Measurements from ENCODE around the gene ENTPD8. TPM values are rescaled to one million over a fixed set of nuclear protein-coding genes. Genes with fewer than 3 reads are reported as not detected.

Gene ENTPD8
- total and polyA plus RNA-seq, 2 donors (not counting 1 experiment from before 2014, with no cell fraction given): under 0.01 TPM; not detected in 1

DNA sequence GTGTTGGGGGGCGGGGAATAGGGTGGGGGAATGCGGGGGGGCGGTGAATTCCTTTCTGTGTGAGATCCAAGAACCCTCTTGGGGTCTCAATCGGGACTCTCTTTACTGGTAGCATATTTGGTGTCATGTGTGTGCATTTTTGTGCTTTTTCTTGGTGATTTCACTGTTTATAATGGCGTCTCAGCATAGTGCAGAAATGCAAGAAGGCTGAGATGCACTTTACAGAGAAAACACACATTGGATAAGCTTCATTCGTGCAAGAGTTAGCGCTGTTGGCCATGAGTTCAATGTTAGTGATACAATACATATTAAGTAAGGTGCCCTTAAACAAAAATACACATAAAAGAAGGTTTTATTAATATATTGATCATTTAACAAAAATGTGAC is 771 bp upstream of the ENTPD8 start:
- no peak overlapping the region for H2AFZ ChIP-seq (ENCODE audit: low read length)
- no peaks in the 10 kb centered on the region for H3K36me3 ChIP-seq (ENCODE audit: control insufficient read depth, insufficient read depth, low read length)
- H3K27me3 ChIP-seq (ENCODE audit: control insufficient read depth, insufficient read depth, low read length): no peaks in the 10 kb centered on the region
- no peak overlapping the region for H3K4me2 ChIP-seq (ENCODE audit: extremely low read depth, insufficient read depth, low read length)
- H3K79me2 ChIP-seq (ENCODE audit: control insufficient read depth, insufficient read depth, low read length): no peaks in the 10 kb centered on the region
- H3K9ac ChIP-seq (ENCODE audit: insufficient read depth, low read length): no peak overlapping the region
- DNase-seq (ENCODE audit: low read depth in 2 of 2): no peak
- no peak overlapping the region for H3K27ac ChIP-seq (ENCODE audit: insufficient read depth, low read length)
- H4K20me1 ChIP-seq (ENCODE audit: control insufficient read depth, extremely low read depth, insufficient read depth, low read length): no peaks in the 10 kb centered on the region
- no peaks in the 10 kb centered on the region for H3K9me3 ChIP-seq (ENCODE audit: control insufficient read depth, insufficient read depth, low read depth, low read length)
- peaks cover 2% of the 10 kb centered on the region for H3K4me1 ChIP-seq (ENCODE audit: control insufficient read depth, extremely low read depth, insufficient read depth, low read length)
- TF ChIP-seq EZH2 (IDR thresholded peaks at IDR 0.05; ENCODE audit: low read length, missing control alignments): no peak
- TF ChIP-seq, protein P1, sequence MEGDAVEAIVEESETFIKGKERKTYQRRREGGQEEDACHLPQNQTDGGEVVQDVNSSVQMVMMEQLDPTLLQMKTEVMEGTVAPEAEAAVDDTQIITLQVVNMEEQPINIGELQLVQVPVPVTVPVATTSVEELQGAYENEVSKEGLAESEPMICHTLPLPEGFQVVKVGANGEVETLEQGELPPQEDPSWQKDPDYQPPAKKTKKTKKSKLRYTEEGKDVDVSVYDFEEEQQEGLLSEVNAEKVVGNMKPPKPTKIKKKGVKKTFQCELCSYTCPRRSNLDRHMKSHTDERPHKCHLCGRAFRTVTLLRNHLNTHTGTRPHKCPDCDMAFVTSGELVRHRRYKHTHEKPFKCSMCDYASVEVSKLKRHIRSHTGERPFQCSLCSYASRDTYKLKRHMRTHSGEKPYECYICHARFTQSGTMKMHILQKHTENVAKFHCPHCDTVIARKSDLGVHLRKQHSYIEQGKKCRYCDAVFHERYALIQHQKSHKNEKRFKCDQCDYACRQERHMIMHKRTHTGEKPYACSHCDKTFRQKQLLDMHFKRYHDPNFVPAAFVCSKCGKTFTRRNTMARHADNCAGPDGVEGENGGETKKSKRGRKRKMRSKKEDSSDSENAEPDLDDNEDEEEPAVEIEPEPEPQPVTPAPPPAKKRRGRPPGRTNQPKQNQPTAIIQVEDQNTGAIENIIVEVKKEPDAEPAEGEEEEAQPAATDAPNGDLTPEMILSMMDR (conservative IDR thresholded peaks at IDR 0.05 in 1 of 2, IDR thresholded peaks at IDR 0.05 in 1 of 2; ENCODE audit: low read depth in 1 of 2, low read length in 2 of 2): no peak
- H3K4me3 ChIP-seq (replicated peaks in 1 of 4; ENCODE audit: control extremely low read depth in 1 of 4, insufficient read depth in 1 of 4, low read depth in 3 of 4, low read length in 4 of 4): no peak overlapping the region

DNA sequence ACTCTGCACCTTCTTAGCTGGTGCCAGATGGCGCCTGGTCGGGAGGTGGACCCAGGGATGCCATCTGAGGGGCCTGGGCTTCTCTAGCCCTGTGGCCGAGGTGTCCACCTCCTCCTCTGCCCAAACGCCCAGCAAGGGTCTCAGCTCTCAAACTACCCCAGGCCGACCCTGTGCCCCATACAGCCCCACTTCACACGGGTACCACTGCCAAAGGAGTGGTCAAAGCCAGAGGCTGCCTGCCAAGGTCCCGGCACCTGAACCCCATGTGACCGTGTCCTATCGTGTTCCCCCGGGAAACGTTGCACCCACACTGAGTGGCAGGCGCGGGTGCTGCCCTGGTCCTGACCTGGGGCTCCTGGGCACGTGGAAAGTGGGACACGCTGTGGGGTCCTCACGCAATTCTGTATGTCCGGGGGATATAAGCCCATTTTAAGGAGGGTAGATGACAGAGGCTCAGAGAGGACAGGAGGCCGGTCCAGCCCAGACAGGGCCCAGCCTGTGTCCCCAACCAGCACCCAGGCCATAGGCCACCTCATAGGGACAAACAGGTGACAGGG is 1.9 kb downstream of the ENTPD8 start:
- H3K27ac ChIP-seq (ENCODE audit: insufficient read depth, low read length): no peak overlapping the region
- no peak overlapping the region for H3K9ac ChIP-seq (ENCODE audit: insufficient read depth, low read length)
- no peak for TF ChIP-seq EZH2 (IDR thresholded peaks at IDR 0.05; ENCODE audit: low read length, missing control alignments)
- TF ChIP-seq, protein P1 (conservative IDR thresholded peaks at IDR 0.05 in 1 of 2, IDR thresholded peaks at IDR 0.05 in 1 of 2; ENCODE audit: low read depth in 1 of 2, low read length in 2 of 2): no peak
- H3K4me1 ChIP-seq (ENCODE audit: control insufficient read depth, extremely low read depth, insufficient read depth, low read length): no peaks in the 10 kb centered on the region
- no peaks in the 10 kb centered on the region for H4K20me1 ChIP-seq (ENCODE audit: control insufficient read depth, extremely low read depth, insufficient read depth, low read length)
- DNase-seq (ENCODE audit: low read depth in 2 of 2): no peak
- no peak overlapping the region for H3K4me3 ChIP-seq (replicated peaks in 1 of 4; ENCODE audit: control extremely low read depth in 1 of 4, insufficient read depth in 1 of 4, low read depth in 3 of 4, low read length in 4 of 4)
- no peaks in the 10 kb centered on the region for H3K27me3 ChIP-seq (ENCODE audit: control insufficient read depth, insufficient read depth, low read length)
- no peaks in the 10 kb centered on the region for H3K9me3 ChIP-seq (ENCODE audit: control insufficient read depth, insufficient read depth, low read depth, low read length)
- H3K4me2 ChIP-seq (ENCODE audit: extremely low read depth, insufficient read depth, low read length): no peak overlapping the region
- no peaks in the 10 kb centered on the region for H3K79me2 ChIP-seq (ENCODE audit: control insufficient read depth, insufficient read depth, low read length)
- no peak overlapping the region for H2AFZ ChIP-seq (ENCODE audit: low read length)
- no peaks in the 10 kb centered on the region for H3K36me3 ChIP-seq (ENCODE audit: control insufficient read depth, insufficient read depth, low read length)

DNA sequence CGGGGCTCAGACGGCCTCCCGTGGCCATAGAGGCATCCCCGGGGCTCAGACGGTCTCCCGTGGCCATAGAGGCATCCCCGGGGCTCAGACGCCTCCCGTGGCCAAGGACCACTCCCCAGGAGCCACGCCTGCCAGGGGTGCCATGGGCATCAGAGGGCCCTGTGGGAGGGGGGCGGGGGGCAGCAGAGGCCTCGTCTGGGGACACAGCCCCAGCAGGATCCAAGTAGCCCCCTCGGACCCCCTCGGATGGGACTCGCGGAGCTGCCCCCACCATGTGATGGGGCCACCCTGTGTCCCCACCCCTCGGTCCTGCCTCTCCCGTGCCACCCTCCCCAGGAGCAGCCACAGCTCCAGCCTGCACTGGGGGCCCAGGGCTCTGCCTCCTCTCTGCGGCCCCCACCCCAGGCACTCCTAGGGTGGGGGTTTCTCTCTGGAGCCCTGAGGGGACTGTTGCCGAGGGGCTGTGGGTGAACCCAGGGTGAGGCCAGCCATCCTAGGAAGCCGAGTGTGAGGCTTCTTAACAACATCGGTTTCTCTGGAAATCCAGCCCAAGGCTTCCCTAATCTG is 2.5 kb downstream of the ENTPD8 start:
- DNase-seq (ENCODE audit: low read depth in 2 of 2): no peak
- H3K27me3 ChIP-seq (ENCODE audit: control insufficient read depth, insufficient read depth, low read length): no peaks in the 10 kb centered on the region
- H3K27ac ChIP-seq (ENCODE audit: insufficient read depth, low read length): no peak overlapping the region
- H3K36me3 ChIP-seq (ENCODE audit: control insufficient read depth, insufficient read depth, low read length): no peaks in the 10 kb centered on the region
- H3K4me2 ChIP-seq (ENCODE audit: extremely low read depth, insufficient read depth, low read length): no peak overlapping the region
- H4K20me1 ChIP-seq (ENCODE audit: control insufficient read depth, extremely low read depth, insufficient read depth, low read length): no peaks in the 10 kb centered on the region
- H3K4me3 ChIP-seq (replicated peaks in 1 of 4; ENCODE audit: control extremely low read depth in 1 of 4, insufficient read depth in 1 of 4, low read depth in 3 of 4, low read length in 4 of 4): no peak overlapping the region
- no peaks in the 10 kb centered on the region for H3K79me2 ChIP-seq (ENCODE audit: control insufficient read depth, insufficient read depth, low read length)
- no peak overlapping the region for H2AFZ ChIP-seq (ENCODE audit: low read length)
- no peaks in the 10 kb centered on the region for H3K4me1 ChIP-seq (ENCODE audit: control insufficient read depth, extremely low read depth, insufficient read depth, low read length)
- TF ChIP-seq, protein P1 (conservative IDR thresholded peaks at IDR 0.05 in 1 of 2, IDR thresholded peaks at IDR 0.05 in 1 of 2; ENCODE audit: low read depth in 1 of 2, low read length in 2 of 2): no peak
- TF ChIP-seq EZH2 (IDR thresholded peaks at IDR 0.05; ENCODE audit: low read length, missing control alignments): no peak
- H3K9ac ChIP-seq (ENCODE audit: insufficient read depth, low read length): no peak overlapping the region
- H3K9me3 ChIP-seq (ENCODE audit: control insufficient read depth, insufficient read depth, low read depth, low read length): no peaks in the 10 kb centered on the region

Measured in fibroblast of lung (primary cell).